DOHH2 (cell line): ENCODE measurements around the gene ZNRF1.
"Not testable (repeated sequence)": the region's sequence is repeated elsewhere in the genome, so short reads cannot be mapped to it uniquely, and the experiment has no call there.

Experiments used
- H3F3A ChIP-seq: fragments of 200-600 bp; sonication (generic), shearing (Covaris generic); 2 replicates; pipeline ENCODE4 v1.6.0; 2016; ENCODE audit warnings: antibody characterized with exemption, mild to moderate bottlenecking; ENCODE audit not compliant: control insufficient read depth, insufficient read depth
- H3K27ac ChIP-seq: fragments of 200-600 bp; sonication (generic); 2 replicates; pipeline ENCODE4 v1.5.1; 2014; ENCODE audit warnings: low read depth, mild to moderate bottlenecking, low read length, moderate library complexity
- H3K27me3 ChIP-seq: fragments of 200-600 bp; sonication (generic); 2 replicates; pipeline ENCODE4 v1.6.1; 2014; ENCODE audit warnings: mild to moderate bottlenecking, low read length, mixed read lengths; ENCODE audit not compliant: control insufficient read depth
- H3K36me3 ChIP-seq: fragments of 200-600 bp; sonication (generic); 2 replicates; pipeline ENCODE4 v1.6.1; 2014; ENCODE audit warnings: mild to moderate bottlenecking, low read length, moderate library complexity, mixed read lengths; ENCODE audit not compliant: control insufficient read depth
- H3K4me1 ChIP-seq: fragments of 200-600 bp; sonication (generic); 2 replicates; pipeline ENCODE4 v1.6.1; 2014; ENCODE audit warnings: mild to moderate bottlenecking, low read length, mixed read lengths; ENCODE audit not compliant: control insufficient read depth
- H3K4me2 ChIP-seq: fragments of 200-600 bp; sonication (generic); 2 replicates; pipeline ENCODE4 v1.6.0; 2014; ENCODE audit warnings: mild to moderate bottlenecking, low read length, moderate library complexity
- H3K4me3 ChIP-seq: fragments of 200-600 bp; sonication (generic); 2 replicates; pipeline ENCODE4 v1.5.1; 2014; ENCODE audit warnings: mild to moderate bottlenecking, low read length, mixed read lengths
- H3K79me2 ChIP-seq: fragments of 200-600 bp; sonication (generic); 2 replicates; pipeline ENCODE4 v1.6.1; 2014; ENCODE audit warnings: mild to moderate bottlenecking, low read length, mixed read lengths; ENCODE audit not compliant: control insufficient read depth
- H3K9me2 ChIP-seq: fragments of 200-600 bp; sonication (generic); replicated peaks from 2 replicates; pipeline ENCODE4 v1.6.1; 2014; ENCODE audit warnings: mild to moderate bottlenecking, low read length, mixed read lengths; ENCODE audit not compliant: control insufficient read depth
- H3K9me3 ChIP-seq: fragments of 200-600 bp; sonication (generic); 2 replicates; pipeline ENCODE4 v1.6.1; 2014; ENCODE audit warnings: antibody characterized with exemption, low read length, mixed read lengths; ENCODE audit not compliant: control insufficient read depth, insufficient read depth
- H4K20me1 ChIP-seq: fragments of 200-600 bp; sonication (generic); 2 replicates; pipeline ENCODE4 v1.6.0; 2014; ENCODE audit warnings: low read depth, mild to moderate bottlenecking, antibody characterized with exemption, low read length, moderate library complexity; ENCODE audit not compliant: control insufficient read depth, insufficient read depth
- CTCF ChIP-seq: fragments of 200-600 bp; sonication (generic); IDR thresholded peaks from one replicate; pipeline ENCODE4 v1.5.1; 2014; ENCODE audit warnings: antibody characterized with exemption, mild to moderate bottlenecking, low read depth, low read length; ENCODE audit not compliant: poor library complexity, severe bottlenecking
- EZH2phosphoT487 ChIP-seq: fragments of 200-600 bp; sonication (generic); IDR thresholded peaks from 2 replicates; pipeline ENCODE4 v1.6.1; 2017; ENCODE audit warnings: borderline replicate concordance, mild to moderate bottlenecking, antibody characterized with exemption, low read length, moderate library complexity, mixed read lengths

ZNRF1 gene

GRCh38 chr16:75011634-75012307 is 12.9 kb downstream of the ZNRF1 start:
- H3K9me3 ChIP-seq, result no peaks in the 10 kb centered on the region
- no peak overlapping the region for H3K27ac ChIP-seq
- TF ChIP-seq CTCF, result no peak
- TF ChIP-seq EZH2phosphoT487, result no peak
- H4K20me1 ChIP-seq, result no peaks in the 10 kb centered on the region
- H3K79me2 ChIP-seq, result peaks cover 15% of the 10 kb centered on the region
- no peaks in the 10 kb centered on the region for H3K36me3 ChIP-seq
- H3K4me2 ChIP-seq, result peak overlapping the region; percentile 37
- H3K4me3 ChIP-seq, result no peak overlapping the region
- peaks cover 20% of the 10 kb centered on the region for H3K4me1 ChIP-seq
- H3K9me2 ChIP-seq, result no peaks in the 10 kb centered on the region
- H3F3A ChIP-seq, result no peaks in the 10 kb centered on the region; the same call in 1 of the 2 replicates
- no peaks in the 10 kb centered on the region for H3K27me3 ChIP-seq

GRCh38 chr16:75012380-75013081 is 13.7 kb downstream of the ZNRF1 start:
- H3K4me3 ChIP-seq, result peak overlapping the region; percentile 19; the same call in 1 of the 2 replicates
- no peaks in the 10 kb centered on the region; the same call in 1 of the 2 replicates for H3F3A ChIP-seq
- no peak for TF ChIP-seq EZH2phosphoT487
- no peak for TF ChIP-seq CTCF
- no peaks in the 10 kb centered on the region for H3K27me3 ChIP-seq
- H3K27ac ChIP-seq, result no peak overlapping the region
- no peaks in the 10 kb centered on the region for H3K9me3 ChIP-seq
- peak overlapping the region; percentile 37 for H3K4me2 ChIP-seq
- no peaks in the 10 kb centered on the region for H3K36me3 ChIP-seq
- H3K9me2 ChIP-seq, result no peaks in the 10 kb centered on the region
- H4K20me1 ChIP-seq, result no peaks in the 10 kb centered on the region
- H3K79me2 ChIP-seq, result peaks cover 15% of the 10 kb centered on the region
- H3K4me1 ChIP-seq, result peaks cover 15% of the 10 kb centered on the region

- not testable (repeated sequence) for H3K27me3 ChIP-seq, H3K36me3 ChIP-seq, H3F3A ChIP-seq, H4K20me1 ChIP-seq, H3K27ac ChIP-seq, H3K9me3 ChIP-seq, H3K9me2 ChIP-seq, H3K4me3 ChIP-seq
- Histone ChIP-seq H3K4me1 (peaks cover 20% of the 10 kb centered on the region), H3K4me2 (peak overlapping the region; percentile 37), H3K79me2 (peaks cover 13% of the 10 kb centered on the region)
These were observed 14.3 kb downstream of the ZNRF1 start for GRCh38 chr16:75013123-75013522.

GRCh38 chr16:75014318-75014717 is 15.5 kb downstream of the ZNRF1 start:
- Histone ChIP-seq H4K20me1 (no peaks in the 10 kb centered on the region), H3F3A (no peaks in the 10 kb centered on the region; the same call in 1 of the 2 replicates), H3K36me3 (no peaks in the 10 kb centered on the region), H3K27ac (no peak overlapping the region), H3K9me2 (no peaks in the 10 kb centered on the region), H3K27me3 (no peaks in the 10 kb centered on the region), H3K4me1 (peaks cover 23% of the 10 kb centered on the region), H3K4me2 (no peak overlapping the region), H3K9me3 (no peaks in the 10 kb centered on the region), H3K79me2 (peaks cover 10% of the 10 kb centered on the region), H3K4me3 (no peak overlapping the region)
- TF ChIP-seq CTCF, result no peak
- no peak for TF ChIP-seq EZH2phosphoT487

GRCh38 chr16:75016451-75017081 is 17.7 kb downstream of the ZNRF1 start:
- H3K4me3 ChIP-seq, H3F3A ChIP-seq, H3K9me2 ChIP-seq, H3K27ac ChIP-seq, H3K9me3 ChIP-seq, H4K20me1 ChIP-seq, H3K4me2 ChIP-seq, H3K36me3 ChIP-seq, H3K27me3 ChIP-seq: not testable (repeated sequence)
- H3K4me1 ChIP-seq, result peaks cover 23% of the 10 kb centered on the region
- peaks cover 10% of the 10 kb centered on the region for H3K79me2 ChIP-seq
